Astrocyte (in vitro differentiated cells and primary cell): ENCODE measurements around the gene CIB4. TPM values are rescaled to one million over a fixed set of nuclear protein-coding genes. Genes with fewer than 3 reads are reported as not detected.

ENCODE experiments used
- DNase-seq: peaks from one replicate; pipeline ENCODE4 v3.0.0-alpha.2; 2010; ENCODE audit warnings: low read depth
- FAIRE-seq: peaks from 2 replicates; lab custom pipeline; 2011; peaks lifted over from hg19 to GRCh38; lab: Jason Lieb, UNC
- H2AFZ ChIP-seq: 2 replicates; pipeline ENCODE4 v1.6.0; 2012; ENCODE audit warnings: low read depth, low read length, inconsistent platforms
- H3K27ac ChIP-seq: 2 replicates; pipeline ENCODE4 v1.5.1; 2011; ENCODE audit warnings: low read depth, low read length, inconsistent platforms
- H3K27me3 ChIP-seq: 2 replicates; pipeline ENCODE4 v1.6.0; 2011; ENCODE audit warnings: low read length, inconsistent platforms; ENCODE audit not compliant: insufficient read depth
- H3K36me3 ChIP-seq: 2 replicates; pipeline ENCODE4 v1.5.1; 2011; ENCODE audit warnings: low read length, inconsistent platforms; ENCODE audit not compliant: insufficient read depth
- H3K4me1 ChIP-seq: 2 replicates; pipeline ENCODE4 v1.5.1; 2011; ENCODE audit warnings: low read length, inconsistent platforms; ENCODE audit not compliant: insufficient read depth
- H3K4me2 ChIP-seq: 2 replicates; pipeline ENCODE4 v1.6.0; 2012; ENCODE audit warnings: low read length, inconsistent platforms
- H3K4me3 ChIP-seq: 2 replicates; pipeline ENCODE4 v1.5.1; 2011; ENCODE audit warnings: low read depth, mild to moderate bottlenecking, low read length, inconsistent platforms; ENCODE audit not compliant: insufficient read depth
- H3K79me2 ChIP-seq: 2 replicates; pipeline ENCODE4 v1.6.0; 2012; ENCODE audit warnings: mild to moderate bottlenecking, low read length, inconsistent platforms; ENCODE audit not compliant: insufficient read depth
- H3K9ac ChIP-seq: 2 replicates; pipeline ENCODE4 v1.6.0; 2012; ENCODE audit warnings: mild to moderate bottlenecking, low read length, inconsistent platforms
- H3K9me3 ChIP-seq: 2 replicates; pipeline ENCODE4 v1.5.1; 2012; ENCODE audit warnings: low read depth, mild to moderate bottlenecking, low read length, inconsistent platforms; ENCODE audit not compliant: insufficient read depth
- H4K20me1 ChIP-seq: 2 replicates; pipeline ENCODE4 v1.6.0; 2012; ENCODE audit warnings: low read length, inconsistent platforms; ENCODE audit not compliant: insufficient read depth
- H3K27ac Mint-ChIP-seq: one replicate; pipeline ENCODE4 v1.8.0; 2021; ENCODE audit warnings: mild to moderate bottlenecking, mixed read lengths; ENCODE audit not compliant: unreplicated experiment
- H3K27me3 Mint-ChIP-seq: one replicate; pipeline ENCODE4 v1.8.0; 2021; ENCODE audit warnings: low read depth, mixed read lengths; ENCODE audit not compliant: unreplicated experiment
- H3K36me3 Mint-ChIP-seq: one replicate; pipeline ENCODE4 v1.8.0; 2021; ENCODE audit warnings: low read depth, mixed read lengths; ENCODE audit not compliant: unreplicated experiment
- H3K4me1 Mint-ChIP-seq: one replicate; pipeline ENCODE4 v1.8.0; 2021; ENCODE audit warnings: low read depth, mixed read lengths; ENCODE audit not compliant: unreplicated experiment
- H3K4me3 Mint-ChIP-seq: one replicate; pipeline ENCODE4 v1.8.0; 2021; ENCODE audit warnings: mild to moderate bottlenecking, moderate library complexity, mixed read lengths; ENCODE audit not compliant: unreplicated experiment
- H3K9me3 Mint-ChIP-seq: one replicate; pipeline ENCODE4 v1.8.0; 2021; ENCODE audit warnings: mild to moderate bottlenecking, mixed read lengths; ENCODE audit not compliant: unreplicated experiment
- CTCF ChIP-seq: IDR thresholded peaks from 2 replicates; pipeline ENCODE4 v1.5.1; 2011; ENCODE audit warnings: low read depth, mild to moderate bottlenecking, inconsistent platforms, low read length, moderate library complexity; ENCODE audit not compliant: insufficient read depth
- EZH2 ChIP-seq: IDR thresholded peaks from 2 replicates; pipeline ENCODE4 v1.6.1; 2012; ENCODE audit warnings: mild to moderate bottlenecking, low read length, inconsistent platforms; ENCODE audit not compliant: insufficient read depth
- total RNA-seq: library from RNA; stranded (reverse); gene quantifications from 2 replicates; pipeline ENCODE4 v1.2.1, GENCODE V29; 2021

CIB4 gene
- total RNA-seq, 1 donor from 2014 or later: not detected

GRCh38 chr2:26629346-26629630 is 11.9 kb downstream of the CIB4 start:
- Histone ChIP-seq H3K27ac (no peak overlapping the region), H3K4me2 (no peak overlapping the region), H4K20me1 (no peaks in the 10 kb centered on the region), H2AFZ (no peak overlapping the region), H3K4me3 (no peak overlapping the region), H3K9ac (no peak overlapping the region), H3K27me3 (peaks cover 6% of the 10 kb centered on the region), H3K79me2 (no peaks in the 10 kb centered on the region), H3K36me3 (no peaks in the 10 kb centered on the region), H3K9me3 (no peaks in the 10 kb centered on the region), H3K4me1 (peaks cover 7% of the 10 kb centered on the region)
- no peaks in the 10 kb centered on the region for H3K9me3 Mint-ChIP-seq
- peaks cover 13% of the 10 kb centered on the region for H3K4me1 Mint-ChIP-seq
- no peaks in the 10 kb centered on the region for H3K36me3 Mint-ChIP-seq
- no peak for TF ChIP-seq EZH2
- TF ChIP-seq CTCF: no peak
- FAIRE-seq (no peak), DNase-seq (no peak)
- no peak overlapping the region for H3K27ac Mint-ChIP-seq
- H3K4me3 Mint-ChIP-seq: no peak overlapping the region
- H3K27me3 Mint-ChIP-seq: peaks cover 18% of the 10 kb centered on the region

- no peak overlapping the region for H3K4me2 ChIP-seq
- H3K27ac ChIP-seq: no peak overlapping the region
- no peak overlapping the region for H3K27ac Mint-ChIP-seq
- FAIRE-seq: no peak
- no peak overlapping the region for H2AFZ ChIP-seq
- no peaks in the 10 kb centered on the region for H3K9me3 ChIP-seq
- H3K4me3 ChIP-seq: no peak overlapping the region
- H3K27me3 Mint-ChIP-seq: peaks cover 13% of the 10 kb centered on the region
- no peak overlapping the region for H3K9ac ChIP-seq
- no peak for DNase-seq
- no peaks in the 10 kb centered on the region for H3K9me3 Mint-ChIP-seq
- peaks cover 13% of the 10 kb centered on the region for H3K4me1 Mint-ChIP-seq
- peaks cover 3% of the 10 kb centered on the region for H3K27me3 ChIP-seq
- H3K36me3 ChIP-seq: no peaks in the 10 kb centered on the region
- H3K79me2 ChIP-seq: no peaks in the 10 kb centered on the region
- TF ChIP-seq EZH2: no peak
- no peak for TF ChIP-seq CTCF
- H3K36me3 Mint-ChIP-seq: no peaks in the 10 kb centered on the region
- peaks cover 12% of the 10 kb centered on the region for H3K4me1 ChIP-seq
- H4K20me1 ChIP-seq: no peaks in the 10 kb centered on the region
- no peak overlapping the region for H3K4me3 Mint-ChIP-seq
Measured at GRCh38 chr2:26628561-26629345, 12.4 kb downstream of the CIB4 start.

GRCh38 chr2:26627350-26628105 is 13.6 kb downstream of the CIB4 start:
- no peak overlapping the region for H3K4me3 ChIP-seq
- no peak for DNase-seq

More at GRCh38 chr2:26627350-26628105, 13.6 kb downstream of the CIB4 start:
- Histone ChIP-seq H2AFZ (no peak overlapping the region), H3K4me2 (no peak overlapping the region), H3K4me1 (peaks cover 14% of the 10 kb centered on the region), H3K79me2 (no peaks in the 10 kb centered on the region), H4K20me1 (no peaks in the 10 kb centered on the region), H3K27me3 (no peaks in the 10 kb centered on the region), H3K36me3 (no peaks in the 10 kb centered on the region), H3K9ac (no peak overlapping the region), H3K9me3 (no peaks in the 10 kb centered on the region), H3K27ac (no peak overlapping the region)
- Mint-ChIP-seq H3K36me3 (no peaks in the 10 kb centered on the region), H3K9me3 (no peaks in the 10 kb centered on the region), H3K4me1 (peaks cover 13% of the 10 kb centered on the region), H3K27me3 (peaks cover 12% of the 10 kb centered on the region), H3K27ac (no peak overlapping the region), H3K4me3 (no peak overlapping the region)
- TF ChIP-seq EZH2 (no peak), CTCF (no peak)
- FAIRE-seq: no peak
